Activated CD4-positive, alpha-beta T cell treated with anti-CD3 and anti-CD28 coated beads, Interleukin-2, Interleukin-4, amounts not matched to agents 100 ng/mL and 50 ng/mL, durations not matched to agents 16 hours and 8 hours (primary cell): ENCODE results near the gene PI16.

ENCODE experiments used
- DNase-seq: peaks from one replicate; pipeline ENCODE4 v3.0.0-alpha.2; 2020; ENCODE audit warnings: low spot score

Gene PI16

GRCh38 chr6:36999751-37000125, 45.2 kb downstream of the PI16 start:
- DNase-seq: no peak

DNA sequence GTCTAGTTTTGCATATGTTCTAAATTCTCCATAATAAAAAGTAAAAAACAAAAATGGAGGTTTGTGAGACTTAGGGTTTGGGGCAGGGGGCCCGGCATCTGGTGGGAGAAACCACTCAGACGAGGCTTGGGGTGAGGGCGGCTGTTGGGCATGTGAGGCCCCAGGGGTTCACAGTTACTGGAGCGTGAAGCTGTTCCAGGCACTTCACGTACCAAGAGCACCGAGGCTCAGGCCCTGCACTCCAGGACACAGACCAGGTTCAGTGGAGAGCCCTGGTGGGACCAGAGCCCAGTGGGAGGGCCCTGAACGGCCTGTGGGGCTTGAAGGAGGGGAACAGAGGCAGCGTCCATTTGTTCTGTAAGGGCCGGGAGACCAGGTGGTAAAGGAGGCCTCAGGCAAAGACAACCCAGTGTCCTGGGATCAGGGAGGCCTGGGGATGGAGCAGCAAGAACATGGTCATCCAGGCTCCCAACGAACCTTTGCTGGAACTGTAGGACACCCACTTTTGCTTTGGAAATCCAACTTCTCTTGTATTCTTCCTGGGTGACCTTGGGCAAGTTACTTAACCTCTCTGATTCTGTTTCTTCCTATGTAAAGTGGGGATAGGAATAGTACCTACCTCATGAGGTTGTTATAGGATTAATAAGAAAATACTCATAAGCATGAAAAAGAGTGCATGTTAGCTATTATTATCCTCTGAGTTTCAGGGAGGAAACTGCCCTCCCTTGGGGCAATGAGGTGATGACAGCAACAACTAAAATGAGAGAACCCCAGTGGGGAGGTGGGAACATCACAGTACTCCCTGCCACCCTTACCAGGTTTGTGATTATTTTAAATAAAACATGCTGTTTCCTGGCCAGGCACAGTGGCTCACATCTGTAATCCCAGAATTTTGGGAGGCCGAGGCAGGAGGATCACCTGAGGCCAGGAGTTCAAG, 49.8 kb downstream of the PI16 start:
- no peak for DNase-seq

- no peak for DNase-seq
Measured at GRCh38 chr6:37005061-37005810, 50.7 kb downstream of the PI16 start, which contains the start of gene FGD2. TSS of gene FGD2 (plus strand) at chr6:37005655. CDS start at chr6:37005818, 163 bp downstream.

DNA sequence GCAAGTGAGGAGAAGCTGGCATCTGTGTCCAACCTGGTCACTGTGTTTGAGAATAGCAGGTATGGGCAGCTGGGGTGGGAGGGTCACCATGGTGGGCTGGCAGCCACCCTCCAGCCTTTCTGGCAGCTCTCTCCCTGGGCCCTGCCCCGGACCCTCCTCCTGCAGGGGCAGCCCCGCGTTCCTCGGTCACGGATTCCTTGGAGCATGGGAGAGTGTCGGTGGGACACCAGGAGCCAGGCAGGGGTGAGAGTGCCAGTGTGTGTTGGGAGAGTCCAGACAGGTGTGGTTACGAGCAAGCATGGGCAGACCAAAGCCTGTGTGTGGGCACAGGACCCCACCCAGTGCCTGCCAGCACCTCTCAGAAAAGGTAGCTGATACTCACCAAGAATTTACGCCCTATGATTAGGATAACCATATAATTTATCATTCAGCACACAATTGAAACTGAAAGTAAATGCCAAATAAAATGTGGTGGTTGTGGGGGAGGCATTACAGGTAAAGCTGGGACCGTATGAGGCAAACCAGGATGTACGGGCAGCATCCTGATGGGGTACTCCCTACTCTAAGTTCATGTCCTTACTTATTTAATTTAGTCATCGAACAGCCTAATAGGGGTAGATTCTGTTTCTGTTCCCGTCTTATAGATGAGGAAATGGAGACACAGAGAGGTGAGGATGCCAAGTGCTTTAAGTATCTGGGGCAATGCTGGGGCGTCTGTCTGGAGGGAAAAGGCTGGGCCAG, 51.5 kb downstream of the PI16 start:
- no peak for DNase-seq

GRCh38 chr6:37006793-37007339, 52.3 kb downstream of the PI16 start:
- DNase-seq: no peak

DNA sequence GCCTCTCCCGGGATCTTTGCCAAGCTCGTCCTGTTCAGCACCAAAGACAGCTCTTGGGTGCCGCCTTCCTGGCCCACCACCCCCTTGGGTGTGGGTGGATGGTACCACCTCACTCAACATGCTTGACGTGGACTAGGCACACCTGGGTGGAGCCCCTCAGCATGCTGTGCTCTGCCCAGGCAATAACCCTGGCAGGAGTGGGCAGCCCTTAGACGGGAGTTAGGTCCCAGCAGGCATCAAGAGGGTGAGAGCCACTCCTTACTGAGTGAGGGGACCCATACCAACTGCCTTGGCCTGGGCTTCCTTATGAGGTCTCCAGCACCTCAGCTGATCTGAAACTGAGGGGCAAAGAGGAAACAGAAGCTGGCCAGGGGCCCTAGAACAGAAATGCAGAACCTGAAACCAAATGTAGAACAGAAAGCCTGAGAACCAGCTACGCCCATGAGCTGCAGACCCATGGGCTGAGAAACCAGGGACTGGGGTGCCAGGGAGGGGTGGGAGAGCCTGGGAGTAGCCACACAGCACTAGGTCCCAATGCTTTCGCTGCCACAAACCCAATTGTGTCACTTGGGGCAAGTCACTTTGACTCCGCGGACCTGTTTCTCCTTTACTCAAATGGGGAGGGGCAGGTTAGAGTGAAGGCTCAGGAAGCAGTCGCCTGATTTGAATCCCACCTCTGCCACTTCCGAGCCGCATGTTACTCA, 53.0 kb downstream of the PI16 start:
- no peak for DNase-seq

DNA sequence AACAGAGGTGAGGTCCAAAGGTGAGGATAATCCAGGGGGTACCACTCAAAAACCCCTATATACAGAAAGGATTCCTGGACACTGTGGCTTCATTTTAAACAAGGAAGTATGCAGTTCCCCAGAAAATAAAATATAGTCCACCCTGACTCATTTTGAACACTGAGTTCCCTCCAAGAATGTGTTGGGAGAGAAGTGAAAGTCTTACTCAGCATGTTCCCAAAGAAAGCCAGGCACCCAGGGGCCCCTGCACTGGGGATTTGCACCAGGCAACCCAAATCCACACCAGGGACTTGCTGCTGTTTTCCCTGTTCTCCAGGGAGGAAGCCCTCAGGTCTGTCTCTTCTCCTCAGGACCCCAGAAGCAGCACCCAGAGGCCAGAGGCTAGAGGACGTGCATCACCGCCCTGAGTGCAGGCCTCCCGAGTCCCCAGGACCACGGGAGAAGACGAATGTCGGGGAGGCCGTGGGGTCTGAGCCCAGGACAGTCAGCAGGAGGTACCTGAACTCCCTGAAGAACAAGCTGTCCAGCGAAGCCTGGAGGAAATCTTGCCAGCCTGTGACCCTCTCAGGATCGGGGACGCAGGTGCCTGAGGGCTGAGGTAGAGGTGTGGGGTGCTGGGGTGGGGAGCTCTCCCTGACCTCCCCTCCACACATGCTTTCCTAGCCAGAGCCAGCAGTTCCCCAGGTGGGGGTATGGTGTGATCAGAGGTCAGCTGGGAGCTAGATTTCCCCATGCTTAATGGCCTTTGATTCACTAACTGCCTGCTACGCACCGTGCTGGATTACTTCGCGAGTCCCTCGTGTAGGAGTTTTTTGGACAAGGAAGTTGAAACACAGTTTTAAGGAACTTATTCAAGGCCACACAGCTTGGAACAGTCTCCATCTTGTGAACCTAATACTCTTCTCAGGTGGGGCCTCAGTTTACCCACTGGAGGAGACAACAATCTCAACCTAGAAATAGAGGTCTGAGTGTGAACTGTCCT, 54.2 kb downstream of the PI16 start:
- no peak for DNase-seq

- no peak for DNase-seq
Measured at GRCh38 chr6:37010402-37010892, 55.9 kb downstream of the PI16 start.

GRCh38 chr6:37011656-37012378, 57.3 kb downstream of the PI16 start:
- no peak for DNase-seq

GRCh38 chr6:37013516-37014491, 59.3 kb downstream of the PI16 start:
- DNase-seq: no peak
